GM12878 (cell line): ENCODE results near the gene FBRSL1. TPM values are rescaled to one million over a fixed set of nuclear protein-coding genes. Genes with fewer than 3 reads are reported as not detected.

ENCODE experiments used
- ATAC-seq: fragments of 200-7000 bp; cut with Tn5 transposase; 3 replicates; pipeline ENCODE4 v1.9.1; 2020; ENCODE audit warnings: mild to moderate bottlenecking, moderate library complexity
- BruUV-seq: library from RNA; stranded (reverse); fragments of 400-500 nt; replicated peaks from 2 replicates; lab custom pipeline; 2021; lab: Mats Ljungman, UMichigan
- CTCF ChIA-PET: fragments of 300-600 bp; sonication (Branson Sonifier 250); formaldehyde crosslinking; extraction: SDS; loops from one replicate; lab custom pipeline; 2021; ENCODE audit warnings: inconsistent platforms; lab: Yijun Ruan, JAX
- POLR2A ChIA-PET: fragments of 350-600 bp; formaldehyde crosslinking; extraction: SDS; loops from one replicate; lab custom pipeline; 2021; ENCODE audit warnings: inconsistent platforms; lab: Charles Lee
- RAD21 ChIA-PET: fragments of 300-600 bp; sonication (Branson Sonifier 250); formaldehyde crosslinking; loops from one replicate; lab custom pipeline; 2023; ENCODE audit warnings: antibody characterized with exemption; ENCODE audit not compliant: unreplicated experiment; lab: Charles Lee
- SMC1A ChIA-PET: fragments of 300-600 bp; sonication (Branson Sonifier 250); formaldehyde crosslinking; loops from one replicate; lab custom pipeline; 2023; ENCODE audit not compliant: unreplicated experiment, uncharacterized antibody; lab: Charles Lee
- DNase-seq: peaks from one replicate; pipeline ENCODE4 v3.0.0-alpha.2; 2011; ENCODE audit warnings: low read depth, low spot score
- FAIRE-seq: peaks from 3 replicates; lab custom pipeline; 2011; peaks lifted over from hg19 to GRCh38; lab: Jason Lieb, UNC
- H2AFZ ChIP-seq: 2 replicates; pipeline ENCODE4 v1.6.0; 2011; ENCODE audit warnings: low read depth, low read length, control low read depth; ENCODE audit not compliant: control insufficient read depth
- H3K27ac ChIP-seq: 2 replicates; pipeline ENCODE4 v1.5.1; 2011; ENCODE audit warnings: control low read depth; ENCODE audit not compliant: control insufficient read depth, insufficient read depth
- H3K27me3 ChIP-seq, 2 experiments: replicated peaks in 1 of 2; 2 replicates each; pipeline versions ENCODE4 v1.6.0 to v1.6.1; 2011; ENCODE audit warnings: low read length in 1 of 2; ENCODE audit not compliant: control insufficient read depth in 2 of 2, insufficient read depth in 2 of 2
- H3K36me3 ChIP-seq, 2 experiments: 2 replicates each; pipeline ENCODE4 v1.5.1; 2011; ENCODE audit warnings: low read length in 1 of 2; ENCODE audit not compliant: control insufficient read depth in 2 of 2, insufficient read depth in 2 of 2
- H3K4me1 ChIP-seq: 2 replicates; pipeline ENCODE4 v1.6.1; 2011; ENCODE audit warnings: mild to moderate bottlenecking, low read length, moderate library complexity, mixed read lengths; ENCODE audit not compliant: control insufficient read depth, insufficient read depth
- H3K4me2 ChIP-seq: 2 replicates; pipeline ENCODE4 v1.6.0; 2011; ENCODE audit warnings: control low read depth; ENCODE audit not compliant: control insufficient read depth, insufficient read depth
- H3K4me3 ChIP-seq: fragments of 200-600 bp; sonication (generic); 2 replicates; pipeline ENCODE4 v1.5.1; 2016
- H3K79me2 ChIP-seq: 2 replicates; pipeline ENCODE4 v1.6.0; 2011; ENCODE audit warnings: low read length; ENCODE audit not compliant: control insufficient read depth, insufficient read depth
- H3K9ac ChIP-seq: 2 replicates; pipeline ENCODE4 v1.8.0; 2011; ENCODE audit warnings: low read length, control low read depth, mixed read lengths; ENCODE audit not compliant: control insufficient read depth, insufficient read depth
- H3K9me3 ChIP-seq: replicated peaks from 3 replicates; pipeline ENCODE4 v1.5.1; 2011; ENCODE audit warnings: mild to moderate bottlenecking, low read length; ENCODE audit not compliant: control insufficient read depth, insufficient read depth
- H4K20me1 ChIP-seq: 2 replicates; pipeline ENCODE4 v1.6.0; 2011; ENCODE audit not compliant: control insufficient read depth, insufficient read depth
- ATF3 ChIP-seq: IDR thresholded peaks from 2 replicates; pipeline ENCODE4 v1.6.1; 2011; ENCODE audit warnings: low read depth, mild to moderate bottlenecking, low read length, moderate library complexity, borderline replicate concordance; ENCODE audit errors: extremely low read depth
- CEBPB ChIP-seq, 2 experiments: fragments of 150-350 bp in 1 of 2; IDR thresholded peaks; 2 replicates each; pipeline ENCODE4 v1.6.1; 2012 to 2014; ENCODE audit warnings: low read depth in 2 of 2, low read length in 2 of 2, borderline replicate concordance in 1 of 2, inconsistent platforms in 1 of 2
- E2F4 ChIP-seq: IDR thresholded peaks from 2 replicates; pipeline ENCODE4 v1.6.1; 2012; ENCODE audit warnings: low read depth, low read length, improper control_type of control experiment
- HDAC2 ChIP-seq: fragments of 200-600 bp; sonication (generic); IDR thresholded peaks from 2 replicates; pipeline ENCODE4 v1.6.1; 2017
- NFIC ChIP-seq: IDR thresholded peaks from 2 replicates; pipeline ENCODE4 v1.6.1; 2012; ENCODE audit warnings: low read depth, mild to moderate bottlenecking, inconsistent platforms, low read length, moderate library complexity
- POLR2AphosphoS5 ChIP-seq: IDR thresholded peaks from 2 replicates; pipeline ENCODE4 v1.6.1; 2011; ENCODE audit warnings: mild to moderate bottlenecking, low read length, inconsistent platforms
- SREBF1 ChIP-seq: IDR thresholded peaks from 2 replicates; pipeline ENCODE4 v1.6.1; 2012; ENCODE audit warnings: mild to moderate bottlenecking, low read length
- SUZ12 ChIP-seq: fragments of 200-600 bp; sonication (generic); IDR thresholded peaks from one replicate; pipeline ENCODE4 v1.6.1; 2018; ENCODE audit warnings: antibody characterized with exemption, mild to moderate bottlenecking; ENCODE audit not compliant: unreplicated experiment
- TAF1 ChIP-seq: IDR thresholded peaks from 2 replicates; pipeline ENCODE4 v1.6.1; 2011; ENCODE audit warnings: mild to moderate bottlenecking, low read depth, low read length, borderline replicate concordance
- WRNIP1 ChIP-seq: IDR thresholded peaks from 2 replicates; pipeline ENCODE4 v1.6.1; 2011; ENCODE audit warnings: low read depth, low read length, improper control_type of control experiment, borderline replicate concordance
- ZNF207 ChIP-seq: fragments of 450-650 bp; IDR thresholded peaks from 2 replicates; pipeline ENCODE4 v1.6.1; 2014; ENCODE audit warnings: antibody characterized with exemption, mild to moderate bottlenecking, borderline replicate concordance
- WGBS: methylation state at CpG from one replicate; pipeline ENCODE4 v1.1.6; 2016; ENCODE audit warnings: low lambda C conversion rate; ENCODE audit not compliant: insufficient replicate concordance, insufficient coverage; ENCODE audit errors: missing lambda C conversion rate; 5-methylcytosine and 5-hydroxymethylcytosine counted together
- in situ Hi-C: fragments of 300-500 bp; cut with MboI; formaldehyde crosslinking; loops from 9 replicates; pipeline ENCODE4 v1.14.3; 2018; ENCODE audit warnings: mixed read lengths
- intact Hi-C: fragments of 100-400 bp; cut with micrococcal nuclease; formaldehyde crosslinking; loops from one replicate; pipeline ENCODE4 v1.14.2; 2022; ENCODE audit not compliant: unreplicated experiment
- polyA plus RNA-seq, 11 experiments: library from polyadenylated mRNA; depleted of rRNA in 4 of 11; unstranded in 6 of 11; stranded (reverse) in 5 of 11; fragments of >200 nt; fragmentation: Nextera tagmentation in 4 of 11; fragmentation: Illumina TruSeq in 1 of 11; extraction: Ambion mirVana in 4 of 11; extraction: Trizol in 1 of 11; gene quantifications; 1 replicate in 1 of 11; 2 replicates in 10 of 11; pipeline versions ENCODE4 v1.2.1 to v1.2.3, GENCODE V29; 2011 to 2016; ENCODE audit warnings: inconsistent platforms in 2 of 11, missing spikeins in 2 of 11, low read depth in 1 of 11
- total RNA-seq, 4 experiments: library from RNA; depleted of rRNA in 3 of 4; stranded (reverse); fragments of >200 nt in 3 of 4; fragmentation: Illumina TruSeq in 1 of 4; extraction: Trizol in 1 of 4; gene quantifications; 2 replicates each; pipeline versions ENCODE4 v1.2.1 to v1.2.3, GENCODE V29; 2013 to 2021
- TF ChIP-seq, protein P1 (sequence below): fragments of 150-350 bp; IDR thresholded peaks from 2 replicates; pipeline ENCODE4 v1.6.1; 2014; ENCODE audit warnings: mild to moderate bottlenecking, low read depth, low read length

Gene FBRSL1
- total and polyA plus RNA-seq, 10 of the 15 experiments (the other 5 are each of a cell fraction or from before 2014, with no cell fraction given), result 0.19 to 55.1 (median 4.1) TPM

GRCh38 chr12:132517740-132518100 is 27.8 kb downstream of the FBRSL1 start:
- Histone ChIP-seq H3K36me3 (no peaks in the 10 kb centered on the region; a peak in 1 of 4 replicates), H4K20me1 (no peaks in the 10 kb centered on the region), H3K9ac (no peak overlapping the region), H3K9me3 (no peaks in the 10 kb centered on the region; the same call in 2 of the 3 replicates), H3K79me2 (no peaks in the 10 kb centered on the region), H3K27ac (no peak overlapping the region), H3K4me1 (no peaks in the 10 kb centered on the region), H3K4me3 (no peak overlapping the region), H3K27me3 (no peaks in the 10 kb centered on the region), H3K4me2 (no peak overlapping the region), H2AFZ (no peak overlapping the region)
- ChIA-PET CTCF (no interaction called here), SMC1A (no interaction called here), RAD21 (no interaction called here), POLR2A (no interaction called here)
- TF ChIP-seq NFIC (no peak), TAF1 (no peak), SUZ12 (no peak), CEBPB (IDR thresholded peaks at IDR 0.05; ENCODE audit: borderline replicate concordance in 1 of 2, low read depth in 2 of 2, low read length in 2 of 2) (no peak), E2F4 (no peak), ZNF207 (no peak), WRNIP1 (no peak), HDAC2 (no peak), POLR2AphosphoS5 (no peak), ATF3 (no peak), SREBF1 (no peak)
- TF ChIP-seq, protein P1, sequence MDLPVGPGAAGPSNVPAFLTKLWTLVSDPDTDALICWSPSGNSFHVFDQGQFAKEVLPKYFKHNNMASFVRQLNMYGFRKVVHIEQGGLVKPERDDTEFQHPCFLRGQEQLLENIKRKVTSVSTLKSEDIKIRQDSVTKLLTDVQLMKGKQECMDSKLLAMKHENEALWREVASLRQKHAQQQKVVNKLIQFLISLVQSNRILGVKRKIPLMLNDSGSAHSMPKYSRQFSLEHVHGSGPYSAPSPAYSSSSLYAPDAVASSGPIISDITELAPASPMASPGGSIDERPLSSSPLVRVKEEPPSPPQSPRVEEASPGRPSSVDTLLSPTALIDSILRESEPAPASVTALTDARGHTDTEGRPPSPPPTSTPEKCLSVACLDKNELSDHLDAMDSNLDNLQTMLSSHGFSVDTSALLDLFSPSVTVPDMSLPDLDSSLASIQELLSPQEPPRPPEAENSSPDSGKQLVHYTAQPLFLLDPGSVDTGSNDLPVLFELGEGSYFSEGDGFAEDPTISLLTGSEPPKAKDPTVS, result no peak
- no peak for DNase-seq
- intact Hi-C loops, result no loop called here
- no TSS peak for BruUV-seq
- 70% methylated on average over 10 of the region's 10 CpGs for WGBS
- no peak for ATAC-seq
- in situ Hi-C loops, result no loop called here
- FAIRE-seq, result no peak
